HG02798 (cell line): ENCODE measurements around the gene TLR8.
"Not testable (repeated sequence)": the region's sequence is repeated elsewhere in the genome, so short reads cannot be mapped to it uniquely, and the experiment has no call there.

Experiments used
- ATAC-seq: cut with Tn5 transposase; IDR thresholded peaks from one replicate; pipeline ENCODE4 v1.9.1; 2021; ENCODE audit warnings: mild to moderate bottlenecking; ENCODE audit not compliant: unreplicated experiment, poor library complexity

The TLR8 gene

GRCh38 chrX:12962041-12962504 is 55.7 kb downstream of the TLR8 start:
- no peak for ATAC-seq

GRCh38 chrX:12963210-12963850 is 56.9 kb downstream of the TLR8 start:
- ATAC-seq, result not testable (repeated sequence)

DNA sequence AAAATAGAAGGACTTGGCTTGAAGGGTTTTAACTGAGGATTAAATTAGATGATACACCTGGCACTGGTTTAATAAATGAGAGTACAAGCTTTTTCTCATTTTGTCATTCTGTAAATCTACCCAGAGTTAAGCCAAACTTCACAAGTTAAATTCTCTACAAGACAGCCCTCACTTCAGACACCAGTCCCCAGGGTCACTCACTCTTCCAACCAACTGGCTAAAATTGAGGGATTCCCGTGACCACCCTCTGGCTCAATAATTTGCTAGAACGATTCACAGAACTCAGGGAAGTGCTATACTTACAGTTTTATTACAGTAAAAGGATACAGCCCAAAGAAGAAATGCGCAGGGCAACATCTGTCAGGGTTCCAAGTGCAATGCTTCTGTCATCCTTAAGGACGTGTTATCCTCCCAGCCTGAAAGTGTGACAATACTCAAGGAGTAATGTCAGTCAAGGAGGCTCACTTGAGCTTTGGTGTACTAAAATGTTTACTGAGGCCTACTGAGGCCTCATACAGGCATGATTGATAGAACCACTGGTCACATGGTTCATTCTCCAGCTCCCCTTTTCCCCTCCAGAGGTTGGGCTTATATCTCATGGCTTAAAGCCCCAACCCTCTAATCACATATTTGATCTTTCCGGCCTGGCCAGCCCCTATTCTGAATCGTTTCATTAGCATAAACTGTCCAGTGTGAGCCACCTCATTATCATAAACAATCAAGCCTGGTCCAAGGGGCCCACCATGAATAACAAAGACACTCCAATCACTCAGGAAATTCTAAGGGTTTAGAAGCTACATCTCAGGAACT is 58.9 kb downstream of the TLR8 start:
- ATAC-seq, result no peak

DNA sequence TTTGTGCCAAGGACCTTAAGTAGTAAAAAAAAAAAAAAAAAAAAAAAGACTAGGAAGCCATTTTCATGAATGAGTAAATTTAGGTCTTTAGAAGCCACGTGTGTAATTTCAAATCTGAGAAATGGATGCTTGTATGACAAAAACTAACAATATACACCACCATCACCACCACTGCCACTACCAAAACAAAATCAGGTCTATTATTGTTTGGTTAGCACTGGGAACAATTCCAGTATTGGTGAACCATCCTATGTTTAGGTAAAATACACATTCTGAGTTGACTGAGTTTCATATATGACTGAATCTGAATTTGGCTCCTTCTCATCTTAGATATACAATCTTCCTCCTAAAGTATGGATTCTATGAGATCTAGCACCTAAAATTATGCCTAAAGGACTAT is 59.7 kb downstream of the TLR8 start:
- no peak for ATAC-seq

GRCh38 chrX:12967711-12968465 is 61.5 kb downstream of the TLR8 start:
- no peak for ATAC-seq

- ATAC-seq, result no peak
Measured at GRCh38 chrX:12970691-12971202, 64.3 kb downstream of the TLR8 start.

DNA sequence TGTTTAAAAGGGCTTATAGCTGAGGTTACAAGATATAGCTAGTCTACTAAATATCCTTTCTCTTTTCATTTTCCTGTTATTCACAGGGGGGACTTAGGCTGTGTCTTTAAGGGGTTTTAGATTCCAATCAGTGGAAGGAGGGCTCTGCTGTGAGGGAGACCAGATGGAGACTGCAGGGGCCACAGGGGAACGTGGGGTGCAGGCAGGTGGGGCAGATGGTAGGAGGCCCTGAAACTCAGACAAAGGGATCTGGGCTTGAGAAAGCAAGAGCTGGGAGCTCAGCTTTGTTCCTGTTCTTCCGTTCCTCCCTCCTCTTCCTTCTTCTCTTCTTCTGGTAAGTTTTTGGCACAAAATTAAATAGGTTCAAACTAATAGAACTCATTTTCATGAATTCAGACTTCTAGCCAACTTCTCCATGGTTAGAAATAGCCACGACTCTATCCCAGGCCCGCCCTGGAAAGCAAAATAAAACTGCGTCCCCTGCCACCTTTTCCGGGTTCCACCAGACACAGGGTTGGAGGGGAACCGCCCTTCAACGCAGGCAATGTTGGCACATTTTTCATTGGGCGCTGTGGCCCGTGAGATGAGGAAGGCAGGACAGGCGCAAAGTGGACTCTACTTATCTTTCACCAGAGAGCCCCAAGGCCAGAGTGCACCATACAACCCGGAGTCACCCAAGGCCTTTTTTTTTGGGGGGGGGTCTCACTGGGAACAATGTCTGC is 65.0 kb downstream of the TLR8 start:
- ATAC-seq, result no peak

DNA sequence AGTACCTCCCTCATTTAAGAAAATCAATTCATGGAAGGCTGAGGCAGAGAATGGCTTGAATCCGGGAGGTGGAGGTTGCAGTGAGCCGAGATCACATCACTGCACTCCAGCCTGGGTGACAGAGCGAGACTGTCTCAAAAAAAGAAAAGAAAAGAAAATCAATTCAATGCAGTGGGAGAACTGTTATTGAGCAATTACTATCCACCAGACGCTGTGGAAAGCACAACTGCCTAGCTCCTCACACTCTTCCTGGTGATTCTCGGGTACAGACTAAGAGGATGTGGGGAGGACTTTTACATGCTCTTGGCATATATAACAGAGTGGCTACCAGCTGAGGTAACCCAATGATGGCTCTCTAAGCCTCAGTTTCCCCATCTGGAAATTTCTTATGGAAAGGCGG is 65.8 kb downstream of the TLR8 start:
- ATAC-seq, result no peak
